Naive thymus-derived CD4-positive, alpha-beta T cell (primary cell): ENCODE measurements around the gene EIF4G2. TPM values are rescaled to one million over a fixed set of nuclear protein-coding genes. Genes with fewer than 3 reads are reported as not detected.

Experiments used
- ATAC-seq: fragments of 150-1000 bp; cut with Tn5 transposase; 2 replicates; pipeline ENCODE4 v1.10.0; 2021; ENCODE audit warnings: mild to moderate bottlenecking, moderate library complexity
- CTCF ChIA-PET: fragments of 350-600 bp; sonication (Branson Sonifier 250); formaldehyde crosslinking; loops from one replicate; lab custom pipeline; 2021; ENCODE audit warnings: antibody characterized with exemption; lab: Charles Lee
- POLR2A ChIA-PET: fragments of 350-600 bp; sonication (Branson Sonifier 250); formaldehyde crosslinking; loops from one replicate; lab custom pipeline; 2021; ENCODE audit warnings: antibody characterized with exemption, inconsistent platforms; lab: Charles Lee
- DNase-seq, 9 donors: peaks; one replicate each; pipeline versions ENCODE4 v3.0.0 to v3.0.0-alpha.2; 2020 to 2022; ENCODE audit warnings: mixed read lengths in 1 of 9
- H3K27ac ChIP-seq: one replicate; pipeline ENCODE4 v1.7.0; 2013; ENCODE audit warnings: mild to moderate bottlenecking, low read depth, low read length, moderate library complexity
- H3K27me3 ChIP-seq, 2 donors: one replicate each; pipeline ENCODE4 v1.7.0; 2013; ENCODE audit warnings: low read length in 2 of 2, mild to moderate bottlenecking in 2 of 2, moderate library complexity in 2 of 2; ENCODE audit not compliant: control insufficient read depth in 2 of 2, insufficient read depth in 2 of 2
- H3K36me3 ChIP-seq, 3 experiments: 1 replicate in 2 of 3; 2 replicates in 1 of 3; pipeline ENCODE4 v1.7.0; 2013; ENCODE audit warnings: low read length in 3 of 3, mild to moderate bottlenecking in 3 of 3, moderate library complexity in 1 of 3; ENCODE audit not compliant: insufficient read depth in 3 of 3, control insufficient read depth in 2 of 3
- H3K4me1 ChIP-seq, 2 donors: one replicate each; pipeline ENCODE4 v1.7.0; 2013; ENCODE audit warnings: low read length in 2 of 2, mild to moderate bottlenecking in 2 of 2, moderate library complexity in 1 of 2; ENCODE audit not compliant: control insufficient read depth in 2 of 2, insufficient read depth in 2 of 2
- H3K4me3 ChIP-seq: 2 replicates; pipeline ENCODE4 v1.7.0; 2013; ENCODE audit warnings: mild to moderate bottlenecking, low read length
- H3K9me3 ChIP-seq, 3 experiments: 1 replicate in 2 of 3; 2 replicates in 1 of 3; pipeline ENCODE4 v1.7.0; 2013; ENCODE audit warnings: low read length in 3 of 3; ENCODE audit not compliant: control insufficient read depth in 2 of 3
- H3K27ac Mint-ChIP-seq, 9 donors: one replicate each; pipeline ENCODE4 v1.8.0; 2020 to 2022; ENCODE audit warnings: mixed read lengths in 9 of 9, mild to moderate bottlenecking in 8 of 9, moderate library complexity in 5 of 9, inconsistent platforms in 2 of 9
- H3K27me3 Mint-ChIP-seq, 5 donors: one replicate each; pipeline ENCODE4 v1.8.0; 2021 to 2022; ENCODE audit warnings: mixed read lengths in 5 of 5, mild to moderate bottlenecking in 1 of 5
- H3K36me3 Mint-ChIP-seq, 5 donors: one replicate each; pipeline ENCODE4 v1.8.0; 2020 to 2022; ENCODE audit warnings: mixed read lengths in 5 of 5, mild to moderate bottlenecking in 3 of 5, inconsistent platforms in 1 of 5
- H3K4me1 Mint-ChIP-seq, 7 donors: one replicate each; pipeline ENCODE4 v1.8.0; 2020 to 2022; ENCODE audit warnings: mixed read lengths in 7 of 7, mild to moderate bottlenecking in 3 of 7, inconsistent platforms in 1 of 7
- H3K4me3 Mint-ChIP-seq, 10 donors: one replicate each; pipeline ENCODE4 v1.8.0; 2020 to 2022; ENCODE audit warnings: mild to moderate bottlenecking in 10 of 10, mixed read lengths in 10 of 10, moderate library complexity in 6 of 10, inconsistent platforms in 2 of 10
- H3K9me3 Mint-ChIP-seq, 11 donors: one replicate each; pipeline ENCODE4 v1.8.0; 2020 to 2022; ENCODE audit warnings: mixed read lengths in 11 of 11, mild to moderate bottlenecking in 4 of 11, inconsistent platforms in 1 of 11, moderate library complexity in 1 of 11
- intact Hi-C, 2 donors: fragments of 100-400 bp; cut with micrococcal nuclease; formaldehyde crosslinking; loops; one replicate each; pipeline ENCODE4 v1.15.1; 2023
- polyA plus RNA-seq, 2 donors: library from polyadenylated mRNA; unstranded; fragments of 300-500 nt; fragmentation: Illumina TruSeq; gene quantifications; one replicate each; pipeline ENCODE4 v1.2.3, GENCODE V29; 2021
- total RNA-seq, 6 experiments: library from RNA in 5 of 6; stranded (reverse) in 5 of 6; gene quantifications; 1 replicate in 5 of 6; 2 replicates in 1 of 6; pipeline ENCODE4 v1.2.3 and lab custom pipeline; 2021 to 2026

EIF4G2 gene
- total and polyA plus RNA-seq, 7 experiments from 2014 or later, result 320 to 843 (median 626) TPM

DNA sequence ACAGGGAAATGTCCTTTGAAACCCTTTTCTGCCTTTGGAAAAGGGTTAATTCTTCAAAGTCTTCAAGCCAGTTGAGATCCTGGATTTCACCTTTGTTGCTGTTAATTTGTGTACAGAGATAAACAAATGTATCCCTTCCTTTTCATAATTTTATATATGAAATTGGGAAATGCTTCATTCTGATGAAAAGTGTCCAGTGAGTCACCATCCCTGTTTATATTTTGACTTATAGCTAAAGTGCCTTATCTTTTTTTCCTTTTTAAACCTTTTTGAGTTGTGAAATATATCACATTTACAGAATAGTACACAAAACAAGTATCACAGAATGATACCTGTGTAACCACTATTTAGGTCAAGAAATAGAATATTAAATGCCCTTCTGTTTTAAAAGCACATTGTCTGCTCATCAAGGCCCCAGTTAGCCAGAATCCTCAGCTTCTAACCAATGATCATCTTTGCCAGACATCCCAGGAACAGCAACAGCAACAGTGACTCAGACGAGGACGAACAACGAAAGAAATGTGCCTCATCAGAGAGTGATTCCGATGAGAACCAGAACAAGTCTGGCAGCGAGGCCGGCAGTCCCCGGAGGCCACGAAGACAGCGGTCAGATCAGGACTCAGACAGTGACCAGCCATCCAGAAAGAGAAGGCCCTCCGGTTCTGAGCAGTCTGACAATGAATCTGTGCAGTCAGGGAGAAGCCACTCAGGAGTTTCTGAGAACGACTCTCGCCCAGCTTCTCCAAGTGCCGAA, 30.3 kb downstream of the EIF4G2 start:
- ChIA-PET POLR2A (no interaction called here), CTCF (interaction anchor here (1.1 to 1.3 kb wide), 2 partner anchors 14 to 15 kb away, joined by 3 read pairs; no protein-coding TSS in a partner anchor)
- Mint-ChIP-seq H3K4me3 (no peak overlapping the region), H3K27me3 (no peaks in the 10 kb centered on the region), H3K9me3 (no peaks in the 10 kb centered on the region), H3K4me1 (peaks cover 0 to 1% (median 0%) of the 10 kb centered on the region in 7 donors), H3K27ac (peak overlapping the region in 2 of 9 donors; percentile 23 to 24), H3K36me3 (peaks cover 12 to 49% (median 32%) of the 10 kb centered on the region in 5 donors)
- intact Hi-C loops, result loop anchor here in 1 of 2 donors (10.0 kb wide), 1 partner anchor 1156 kb away; no protein-coding TSS in a partner anchor
- Histone ChIP-seq H3K36me3 (peaks cover 11 to 54% (median 22%) of the 10 kb centered on the region in 3 experiments), H3K27ac (no peak overlapping the region), H3K27me3 (no peaks in the 10 kb centered on the region), H3K4me3 (no peak overlapping the region), H3K4me1 (no peaks in the 10 kb centered on the region), H3K9me3 (no peaks in the 10 kb centered on the region)
- DNase-seq (no peak), ATAC-seq (no peak)

DNA sequence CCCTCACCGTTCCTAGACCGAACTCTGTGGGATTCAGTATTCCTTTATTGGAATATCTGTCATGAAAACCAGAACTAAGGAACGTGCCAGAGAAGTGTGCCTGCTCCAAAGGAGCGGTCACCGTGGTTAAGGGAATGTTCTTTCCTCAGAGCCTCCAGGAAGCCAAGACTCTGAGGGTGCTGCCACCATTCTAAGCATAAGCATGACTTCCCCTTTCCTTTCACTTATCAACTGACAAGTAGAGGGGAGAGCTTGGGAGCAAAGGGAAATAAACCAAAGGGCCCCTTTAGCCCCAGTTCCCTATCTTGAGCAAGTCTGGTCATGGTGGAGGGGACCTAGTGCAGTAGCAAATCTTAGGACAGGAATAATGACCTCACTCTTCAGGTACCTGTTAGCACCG, 30.9 kb downstream of the EIF4G2 start:
- Histone ChIP-seq H3K4me3 (no peak overlapping the region), H3K27me3 (no peaks in the 10 kb centered on the region), H3K4me1 (no peaks in the 10 kb centered on the region), H3K9me3 (no peaks in the 10 kb centered on the region), H3K36me3 (peaks cover 17 to 60% (median 28%) of the 10 kb centered on the region in 3 experiments), H3K27ac (no peak overlapping the region)
- intact Hi-C loops, result loop anchor here in 1 of 2 donors (10.0 kb wide), 1 partner anchor 1157 kb away; no protein-coding TSS in a partner anchor
- Mint-ChIP-seq H3K9me3 (no peaks in the 10 kb centered on the region), H3K27ac (peak overlapping the region in 1 of 9 donors; percentile 9), H3K27me3 (no peaks in the 10 kb centered on the region), H3K4me1 (peaks cover 0 to 1% (median 0%) of the 10 kb centered on the region in 7 donors), H3K36me3 (peaks cover 12 to 53% (median 37%) of the 10 kb centered on the region in 5 donors), H3K4me3 (no peak overlapping the region)
- CTCF ChIA-PET, result interaction anchor here (1.1 to 1.3 kb wide), 2 partner anchors 14 to 15 kb away, joined by 3 read pairs; no protein-coding TSS in a partner anchor
- POLR2A ChIA-PET, result no interaction called here
- ATAC-seq (no peak), DNase-seq (no peak)

DNA sequence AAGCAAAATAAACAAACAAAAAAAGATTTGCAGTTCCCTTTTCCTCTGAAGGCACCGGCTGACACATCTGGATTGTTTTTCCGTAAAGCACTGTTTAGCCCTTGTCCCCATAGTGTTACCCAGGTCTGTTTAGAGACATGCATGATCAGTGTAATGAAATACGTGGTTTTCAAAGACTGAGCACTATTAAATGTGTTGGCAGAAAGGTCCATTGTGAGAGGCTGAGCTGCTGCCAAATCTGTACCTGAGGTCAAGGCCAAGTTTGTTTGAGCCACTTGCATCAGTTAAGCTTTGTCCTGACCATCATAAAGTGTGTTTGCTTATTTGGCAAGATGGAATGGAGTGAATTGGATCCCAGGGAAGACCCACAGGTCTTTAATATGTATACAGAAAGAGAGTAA, 31.3 kb downstream of the EIF4G2 start:
- H3K36me3 Mint-ChIP-seq, result peaks cover 12 to 55% (median 37%) of the 10 kb centered on the region in 5 donors
- POLR2A ChIA-PET, result no interaction called here

DNA sequence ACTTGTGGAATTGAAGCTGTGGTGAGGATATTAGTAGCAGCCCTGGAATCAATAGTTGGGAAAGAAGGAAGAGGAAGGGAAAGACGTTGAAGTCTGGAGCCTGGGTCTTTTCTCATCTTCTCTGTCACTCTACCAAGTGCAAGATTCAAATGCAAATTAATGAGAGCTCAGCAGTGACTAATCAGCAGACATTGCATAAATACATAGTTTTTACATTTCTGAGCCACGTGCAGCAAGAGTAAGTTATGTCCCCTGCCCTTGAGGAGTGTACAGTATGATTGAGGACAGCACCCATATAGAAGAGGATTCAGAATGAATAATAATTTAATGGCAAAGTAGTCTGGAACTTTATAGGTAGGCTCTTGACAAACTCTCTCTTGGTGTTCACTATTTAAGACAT, 33.9 kb downstream of the EIF4G2 start:
- ATAC-seq, result no peak
- Histone ChIP-seq H3K4me1 (no peaks in the 10 kb centered on the region), H3K4me3 (no peak overlapping the region), H3K27ac (no peak overlapping the region), H3K27me3 (no peaks in the 10 kb centered on the region), H3K36me3 (peaks cover 34 to 78% (median 42%) of the 10 kb centered on the region in 3 experiments), H3K9me3 (no peaks in the 10 kb centered on the region)
- ChIA-PET POLR2A (interaction anchor here (1.1 kb wide), 3 partner anchors 29 to 37 kb away, joined by 3 to 4 read pairs (median 3); partner anchors contain the start of gene EIF4G2), CTCF (interaction anchor here (1.0 kb wide), 1 partner anchor 9 kb away, joined by 3 read pairs; no protein-coding TSS in a partner anchor)
- H3K9me3 Mint-ChIP-seq, result no peaks in the 10 kb centered on the region
- H3K27ac Mint-ChIP-seq, result peak overlapping the region in 2 of 9 donors; percentile 4 to 17
- H3K4me1 Mint-ChIP-seq, result peaks cover 0 to under 1% (median 0%) of the 10 kb centered on the region in 7 donors
- no peak overlapping the region for H3K4me3 Mint-ChIP-seq
- H3K27me3 Mint-ChIP-seq, result no peaks in the 10 kb centered on the region
- DNase-seq, result no peak
- H3K36me3 Mint-ChIP-seq, result peaks cover 16 to 72% (median 47%) of the 10 kb centered on the region in 5 donors
- intact Hi-C loops, result loop anchor here in 1 of 2 donors (10.0 kb wide), 1 partner anchor 1160 kb away; no protein-coding TSS in a partner anchor

More for the DNA sequence above, 31.3 kb downstream of the EIF4G2 start:
- H3K9me3 ChIP-seq, result no peaks in the 10 kb centered on the region
- H3K36me3 ChIP-seq, result peaks cover 18 to 64% (median 28%) of the 10 kb centered on the region in 3 experiments
- Mint-ChIP-seq H3K27me3 (no peaks in the 10 kb centered on the region), H3K27ac (peak overlapping the region in 3 of 9 donors; percentile 19 to 45 (median 21)), H3K4me3 (no peak overlapping the region), H3K9me3 (no peaks in the 10 kb centered on the region), H3K4me1 (peaks cover 0 to 1% (median 0%) of the 10 kb centered on the region in 7 donors)
- ATAC-seq (no peak), DNase-seq (no peak)
- no peak overlapping the region for H3K27ac ChIP-seq
- CTCF ChIA-PET, result no interaction called here
- H3K4me3 ChIP-seq, result no peak overlapping the region
- no peaks in the 10 kb centered on the region for H3K27me3 ChIP-seq
- intact Hi-C loops, result loop anchor here in 1 of 2 donors (10.0 kb wide), 1 partner anchor 1157 kb away; no protein-coding TSS in a partner anchor
- H3K4me1 ChIP-seq, result no peaks in the 10 kb centered on the region

DNA sequence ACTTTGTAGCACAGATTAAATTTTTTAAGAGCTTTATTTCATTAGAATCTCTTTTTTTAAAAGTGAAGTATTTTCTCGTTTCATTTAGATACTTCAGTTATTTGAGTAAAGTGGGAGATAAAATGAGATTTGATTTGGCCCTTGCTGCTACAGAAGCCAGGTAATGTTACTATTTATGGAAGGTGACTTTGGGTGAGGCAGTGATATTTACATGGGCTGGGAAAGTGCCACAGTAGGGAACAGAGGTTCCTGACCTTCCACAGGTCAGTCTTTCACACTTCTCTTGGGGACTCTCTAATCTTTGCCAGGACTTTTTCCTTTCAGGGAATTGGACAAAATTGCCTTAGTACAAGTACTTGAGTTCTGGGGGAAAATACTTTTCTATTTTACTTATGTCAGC, 37.3 kb downstream of the EIF4G2 start:
- intact Hi-C loops, result loop anchor here in 1 of 2 donors (2.0 to 10.0 kb wide), 2 partner anchors 21 to 1163 kb away; partner anchors contain the start of gene CTR9
- Histone ChIP-seq H3K4me3 (no peak overlapping the region), H3K36me3 (peaks cover 34 to 68% (median 39%) of the 10 kb centered on the region in 3 experiments), H3K27me3 (no peaks in the 10 kb centered on the region), H3K4me1 (no peaks in the 10 kb centered on the region), H3K9me3 (no peaks in the 10 kb centered on the region), H3K27ac (no peak overlapping the region)
- ChIA-PET POLR2A (interaction anchor here (0.9 to 1.6 kb wide), 4 partner anchors 15 to 38 kb away, joined by 3 to 7 read pairs (median 6); partner anchors contain the start of gene EIF4G2), CTCF (interaction anchor here (0.7 to 1.1 kb wide), 3 partner anchors 10 to 570 kb away, joined by 3 to 4 read pairs (median 3); no protein-coding TSS in a partner anchor)
- DNase-seq (no peak), ATAC-seq (no peak)
- H3K4me1 Mint-ChIP-seq, result peaks cover 0 to 3% (median 0%) of the 10 kb centered on the region in 7 donors
- H3K27me3 Mint-ChIP-seq, result no peaks in the 10 kb centered on the region
- H3K36me3 Mint-ChIP-seq, result peaks cover 22 to 61% (median 50%) of the 10 kb centered on the region in 5 donors
- no peak overlapping the region for H3K4me3 Mint-ChIP-seq
- no peaks in the 10 kb centered on the region for H3K9me3 Mint-ChIP-seq
- peak overlapping the region in 1 of 9 donors; percentile 46 for H3K27ac Mint-ChIP-seq

DNA sequence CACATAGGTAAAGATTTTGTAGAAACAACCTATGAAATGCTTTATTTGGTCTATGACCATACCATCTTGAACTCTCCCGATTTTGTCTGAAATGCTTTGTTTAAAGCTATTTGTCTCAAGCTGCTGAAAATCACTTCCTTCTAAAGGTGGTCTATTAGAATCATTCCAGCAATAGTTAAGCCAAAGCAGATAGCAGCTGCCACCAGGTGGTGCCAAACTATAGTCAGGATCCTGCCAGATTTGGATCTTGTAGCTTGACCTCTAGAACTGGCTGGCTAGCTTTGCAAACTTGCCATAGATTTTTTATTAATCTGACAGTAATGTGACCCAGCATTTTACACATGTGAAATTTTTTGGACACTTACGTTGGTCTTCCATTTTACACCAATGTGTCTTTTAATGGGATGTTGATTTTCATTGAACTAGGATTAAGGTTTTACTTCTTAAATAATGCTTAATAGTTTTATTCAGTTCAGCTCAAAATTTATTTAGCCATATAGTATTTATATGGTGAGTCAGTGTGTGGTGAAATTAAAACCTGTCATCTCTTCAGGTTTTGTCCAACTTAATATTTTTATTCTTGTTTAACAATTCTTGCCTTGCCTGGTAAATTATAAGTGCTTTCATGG, 38.0 kb downstream of the EIF4G2 start:
- H3K4me3 Mint-ChIP-seq, result no peak overlapping the region
- Histone ChIP-seq H3K36me3 (peaks cover 38 to 69% (median 38%) of the 10 kb centered on the region in 3 experiments), H3K4me1 (no peaks in the 10 kb centered on the region), H3K27me3 (no peaks in the 10 kb centered on the region), H3K27ac (no peak overlapping the region), H3K4me3 (no peak overlapping the region), H3K9me3 (no peaks in the 10 kb centered on the region)
- CTCF ChIA-PET, result interaction anchor here (0.5 to 1.5 kb wide), 13 partner anchors 11 to 1352 kb away, joined by 3 to 7 read pairs (median 3); no protein-coding TSS in a partner anchor
- H3K36me3 Mint-ChIP-seq, result peaks cover 22 to 59% (median 55%) of the 10 kb centered on the region in 5 donors
- no peak for DNase-seq
- no peaks in the 10 kb centered on the region for H3K9me3 Mint-ChIP-seq
- ATAC-seq, result no peak
- H3K4me1 Mint-ChIP-seq, result peaks cover 0 to 4% (median 0%) of the 10 kb centered on the region in 7 donors
- H3K27ac Mint-ChIP-seq, result peak overlapping the region in 1 of 9 donors; percentile 48
- no peaks in the 10 kb centered on the region for H3K27me3 Mint-ChIP-seq
- intact Hi-C loops, result loop anchor here in 1 of 2 donors (1.0 to 10.0 kb wide), 4 partner anchors 20 to 1164 kb away; partner anchors contain the start of gene CTR9
- POLR2A ChIA-PET, result interaction anchor here (0.9 to 1.6 kb wide), 4 partner anchors 15 to 87 kb away, joined by 3 to 7 read pairs (median 4); partner anchors contain the start of genes EIF4G2 and ZBED5
